ENCODE data around the gene MTCL1. TPM values are rescaled to one million over a fixed set of nuclear protein-coding genes. Genes with fewer than 3 reads are reported as not detected.

Gene MTCL1
- total RNA-seq, 6 experiments from 2014 or later, result 1.4 to 7.4 (median 3.6) TPM

- Histone ChIP-seq H3K4me1 (peaks cover 0 to 4% (median 0%) of the 10 kb centered on the region in 4 donors), H3K9me3 (no peaks in the 10 kb centered on the region), H3K36me3 (no peaks in the 10 kb centered on the region), H3K4me3 (no peak overlapping the region), H3K27me3 (no peaks in the 10 kb centered on the region), H3K27ac (no peak overlapping the region)
- intact Hi-C loops (cut with DNase I), result no loop called here
- TF ChIP-seq POLR2A (IDR thresholded peaks at IDR 0.05), result no peak
- no peak for TF ChIP-seq CTCF (IDR thresholded peaks at IDR 0.05)
- no peak for ATAC-seq
- WGBS (ENCODE audit: insufficient coverage, low coverage, low lambda C conversion rate, missing lambda C conversion rate), result 92% methylated on average over 13 of the region's 19 CpGs
- DNase-seq, result no peak
These were observed 101.6 kb downstream of the MTCL1 start for GRCh38 chr18:8806798-8807487.

- no peak for TF ChIP-seq CTCF (IDR thresholded peaks at IDR 0.05)
- TF ChIP-seq POLR2A (IDR thresholded peaks at IDR 0.05), result no peak
- H3K4me3 ChIP-seq, result no peak overlapping the region
- ATAC-seq (no peak), DNase-seq (no peak)
- 75% methylated on average over 3 of the region's 3 CpGs for whole genome bisulfite sequencing (ENCODE audit: insufficient coverage, low coverage, low lambda C conversion rate, missing lambda C conversion rate)
- intact Hi-C loops (cut with DNase I), result no loop called here
- no peak overlapping the region for H3K27ac ChIP-seq
- no peaks in the 10 kb centered on the region for H3K27me3 ChIP-seq
- no peaks in the 10 kb centered on the region for H3K9me3 ChIP-seq
- H3K36me3 ChIP-seq, result no peaks in the 10 kb centered on the region
- H3K4me1 ChIP-seq, result no peaks in the 10 kb centered on the region
These were observed 102.1 kb downstream of the MTCL1 start for GRCh38 chr18:8807488-8807805.

GRCh38 chr18:8808001-8808400 lies 102.6 kb downstream of the MTCL1 start:
- Histone ChIP-seq H3K4me3 (no peak overlapping the region), H3K27me3 (no peaks in the 10 kb centered on the region), H3K36me3 (no peaks in the 10 kb centered on the region), H3K4me1 (peaks cover 0 to 2% (median 0%) of the 10 kb centered on the region in 4 donors), H3K27ac (no peak overlapping the region), H3K9me3 (no peaks in the 10 kb centered on the region)
- ATAC-seq (no peak), DNase-seq (no peak)
- intact Hi-C loops (cut with DNase I), result no loop called here
- TF ChIP-seq POLR2A (IDR thresholded peaks at IDR 0.05) (no peak), CTCF (IDR thresholded peaks at IDR 0.05) (no peak)
- WGBS (ENCODE audit: insufficient coverage, low coverage, low lambda C conversion rate, missing lambda C conversion rate), result 80% methylated on average over 6 of the region's 6 CpGs

- DNase-seq (no peak), ATAC-seq (no peak)
- WGBS (ENCODE audit: insufficient coverage, low coverage, low lambda C conversion rate, missing lambda C conversion rate), result 90% methylated on average over 13 of the region's 13 CpGs
- Histone ChIP-seq H3K4me3 (no peak overlapping the region), H3K27me3 (no peaks in the 10 kb centered on the region), H3K4me1 (peaks cover 0 to 12% (median 0%) of the 10 kb centered on the region in 4 donors), H3K27ac (no peak overlapping the region), H3K36me3 (no peaks in the 10 kb centered on the region), H3K9me3 (no peaks in the 10 kb centered on the region)
- no peak for TF ChIP-seq POLR2A (IDR thresholded peaks at IDR 0.05)
- TF ChIP-seq CTCF (IDR thresholded peaks at IDR 0.05), result no peak
- intact Hi-C loops (cut with DNase I), result no loop called here
These were observed 104.2 kb downstream of the MTCL1 start for GRCh38 chr18:8809514-8809913.

Measured in right lobe of liver (tissue), 6 donors.